ENCODE measurements around the gene NR2C2.

GRCh38 chr3:14957153-14957552 lies 9.8 kb downstream of the NR2C2 start:
- TF ChIP-seq EZH2 (IDR thresholded peaks at IDR 0.05; ENCODE audit: borderline replicate concordance, insufficient read depth, low read depth, low read length, poor library complexity, severe bottlenecking) (no peak), CTCF (IDR thresholded peaks at IDR 0.05) (no peak)

Measured in B cell (primary cell).